BE2C (cell line): ENCODE results near the gene THSD8. TPM values are rescaled to one million over a fixed set of nuclear protein-coding genes. Genes with fewer than 3 reads are reported as not detected.

Source experiments
- DNase-seq: peaks from one replicate; pipeline ENCODE4 v3.0.0-alpha.2; 2020
- H3K27me3 ChIP-seq: fragments of 250-450 bp; sonication (Bioruptor Pico); 2 replicates; pipeline ENCODE4 v1.5.1; 2020; ENCODE audit warnings: mild to moderate bottlenecking
- H3K36me3 ChIP-seq: fragments of 250-450 bp; sonication (Bioruptor Pico); 2 replicates; pipeline ENCODE4 v1.5.1; 2020; ENCODE audit warnings: mild to moderate bottlenecking
- H3K4me1 ChIP-seq: fragments of 250-450 bp; sonication (Bioruptor Pico); 2 replicates; pipeline ENCODE4 v1.5.1; 2020
- H3K4me3 ChIP-seq: 2 replicates; pipeline ENCODE4 v1.5.1; 2011; ENCODE audit warnings: low read depth, low read length
- H3K9me3 ChIP-seq: fragments of 250-450 bp; sonication (Bioruptor Pico); 2 replicates; pipeline ENCODE4 v1.5.1; 2020
- polyA plus RNA-seq: library from polyadenylated mRNA; unstranded; fragments of >200 nt; gene quantifications from one replicate; pipeline ENCODE4 v1.2.1, GENCODE V29; 2012; ENCODE audit warnings: low read depth, missing spikeins; ENCODE audit not compliant: insufficient read length, insufficient read depth
- TF ChIP-seq, protein P1 (sequence below): IDR thresholded peaks from 2 replicates; pipeline ENCODE4 v1.5.1; 2012; ENCODE audit warnings: mild to moderate bottlenecking, low read depth, low read length

THSD8 gene
- polyA plus RNA-seq: 12.4 TPM

DNA sequence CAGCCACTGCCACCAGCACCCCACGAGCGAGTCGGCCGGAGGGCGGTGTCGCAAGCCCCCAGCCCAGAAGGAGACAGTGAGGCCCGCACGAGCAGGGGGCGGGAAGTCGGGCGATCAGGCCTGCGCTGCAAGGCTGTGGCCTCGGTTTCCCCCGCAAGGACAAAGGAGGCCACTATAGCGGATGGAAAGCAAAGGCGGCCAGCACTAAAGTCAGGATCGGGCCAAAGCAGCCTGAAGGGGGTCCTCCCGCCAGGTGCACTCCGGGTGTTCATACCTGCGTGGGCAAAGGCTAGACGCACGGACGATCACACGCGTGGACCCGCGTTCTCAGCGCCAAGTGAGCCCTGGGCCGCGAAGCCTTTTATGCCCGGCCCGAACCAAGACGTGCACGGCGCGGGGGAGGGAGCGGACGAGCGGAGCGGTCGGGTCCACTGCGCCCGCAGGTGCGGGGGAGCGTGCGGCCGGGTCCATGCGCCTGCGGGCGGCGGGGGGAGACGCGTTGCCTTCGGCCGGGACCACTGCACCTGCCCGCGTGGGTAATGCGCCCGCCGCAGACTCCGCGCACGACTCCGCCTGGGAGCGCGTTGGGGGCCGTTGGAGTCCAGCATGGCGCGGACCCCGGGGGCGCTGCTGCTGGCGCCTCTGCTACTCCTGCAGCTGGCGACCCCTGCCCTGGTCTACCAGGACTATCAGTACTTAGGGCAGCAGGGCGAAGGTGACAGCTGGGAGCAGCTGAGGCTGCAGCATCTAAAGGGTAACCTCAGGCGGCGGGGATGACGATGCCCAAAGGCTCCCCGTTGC, at the start of gene THSD8, which contains the start of gene PRDX2:
Gene THSD8, plus strand, starts transcription at position 604 of the 801 bp plus-strand sequence. Its CDS starts 3 bp downstream, at position 607.
Gene PRDX2, minus strand, starts transcription at position 335 of the 801 bp plus-strand sequence. CDS start 539 bp downstream, outside the sequence.
- peak; percentile 86 for DNase-seq
- H3K36me3 ChIP-seq: peaks cover 17% of the 10 kb centered on the region
- H3K4me1 ChIP-seq: no peaks in the 10 kb centered on the region
- H3K27me3 ChIP-seq: no peaks in the 10 kb centered on the region
- TF ChIP-seq, protein P1, sequence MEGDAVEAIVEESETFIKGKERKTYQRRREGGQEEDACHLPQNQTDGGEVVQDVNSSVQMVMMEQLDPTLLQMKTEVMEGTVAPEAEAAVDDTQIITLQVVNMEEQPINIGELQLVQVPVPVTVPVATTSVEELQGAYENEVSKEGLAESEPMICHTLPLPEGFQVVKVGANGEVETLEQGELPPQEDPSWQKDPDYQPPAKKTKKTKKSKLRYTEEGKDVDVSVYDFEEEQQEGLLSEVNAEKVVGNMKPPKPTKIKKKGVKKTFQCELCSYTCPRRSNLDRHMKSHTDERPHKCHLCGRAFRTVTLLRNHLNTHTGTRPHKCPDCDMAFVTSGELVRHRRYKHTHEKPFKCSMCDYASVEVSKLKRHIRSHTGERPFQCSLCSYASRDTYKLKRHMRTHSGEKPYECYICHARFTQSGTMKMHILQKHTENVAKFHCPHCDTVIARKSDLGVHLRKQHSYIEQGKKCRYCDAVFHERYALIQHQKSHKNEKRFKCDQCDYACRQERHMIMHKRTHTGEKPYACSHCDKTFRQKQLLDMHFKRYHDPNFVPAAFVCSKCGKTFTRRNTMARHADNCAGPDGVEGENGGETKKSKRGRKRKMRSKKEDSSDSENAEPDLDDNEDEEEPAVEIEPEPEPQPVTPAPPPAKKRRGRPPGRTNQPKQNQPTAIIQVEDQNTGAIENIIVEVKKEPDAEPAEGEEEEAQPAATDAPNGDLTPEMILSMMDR: no peak
- H3K4me3 ChIP-seq: peak within 1 kb of the TSS; percentile 96
- no peaks in the 10 kb centered on the region for H3K9me3 ChIP-seq

GRCh38 chr19:12754465-12755196, 47.2 kb upstream of the THSD8 start:
- Histone ChIP-seq H3K4me1 (no peaks in the 10 kb centered on the region), H3K36me3 (no peaks in the 10 kb centered on the region), H3K27me3 (peaks cover 55% of the 10 kb centered on the region), H3K9me3 (no peaks in the 10 kb centered on the region), H3K4me3 (no peak overlapping the region)
- TF ChIP-seq, protein P1: no peak
- no peak for DNase-seq

DNA sequence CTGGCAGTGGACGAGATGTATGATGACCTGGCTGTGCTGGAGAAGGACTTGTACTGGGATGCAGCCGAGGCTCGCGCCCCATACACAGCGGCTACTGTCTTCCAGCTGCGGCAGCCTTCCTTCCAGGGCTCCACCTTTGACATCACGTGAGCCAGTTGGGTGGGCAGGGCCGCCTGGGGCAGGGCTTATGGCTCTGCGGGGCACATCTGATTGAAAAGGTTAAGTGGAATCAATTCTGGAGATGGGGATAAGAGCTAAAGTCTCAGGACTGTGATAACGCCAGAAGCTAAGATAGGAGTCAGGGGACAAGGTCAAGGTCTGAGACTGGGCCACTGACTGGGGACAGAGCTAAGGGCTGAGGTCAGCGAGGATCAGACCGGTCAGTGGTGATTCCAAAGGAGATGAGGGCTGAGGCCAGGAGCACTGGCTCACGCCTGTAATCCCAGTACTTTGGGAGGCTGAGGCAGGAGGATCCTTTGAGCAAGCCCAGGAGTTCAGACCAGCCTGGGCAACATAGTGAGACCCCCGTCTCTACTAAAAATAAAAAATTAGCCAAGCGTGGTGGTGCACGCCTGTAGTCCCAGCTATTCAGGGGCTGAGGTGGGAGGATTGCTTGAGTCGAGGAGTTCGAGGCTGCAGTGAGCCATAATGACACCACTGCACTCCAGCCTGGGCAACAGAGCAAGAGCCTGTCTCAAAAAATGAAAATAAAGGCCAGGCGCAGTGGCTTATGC, 45.6 kb upstream of the THSD8 start:
- no peaks in the 10 kb centered on the region for H3K4me1 ChIP-seq
- no peak overlapping the region for H3K4me3 ChIP-seq
- peaks cover 38% of the 10 kb centered on the region for H3K27me3 ChIP-seq
- no peaks in the 10 kb centered on the region for H3K9me3 ChIP-seq
- TF ChIP-seq, protein P1: no peak
- DNase-seq: no peak
- no peaks in the 10 kb centered on the region for H3K36me3 ChIP-seq

- Histone ChIP-seq H3K36me3 (no peaks in the 10 kb centered on the region), H3K4me1 (no peaks in the 10 kb centered on the region), H3K9me3 (no peaks in the 10 kb centered on the region), H3K4me3 (peak overlapping the region; percentile 44), H3K27me3 (peaks cover 26% of the 10 kb centered on the region)
- TF ChIP-seq, protein P1: peak; percentile 88
- DNase-seq: peak; percentile 83
These were observed 44.2 kb upstream of the THSD8 start for GRCh38 chr19:12757544-12758274.

GRCh38 chr19:12759686-12760085, 42.2 kb upstream of the THSD8 start:
- Histone ChIP-seq H3K9me3 (no peaks in the 10 kb centered on the region), H3K27me3 (peaks cover 8% of the 10 kb centered on the region), H3K36me3 (no peaks in the 10 kb centered on the region; the same call in 1 of the 2 replicates), H3K4me3 (no peak overlapping the region), H3K4me1 (no peaks in the 10 kb centered on the region)
- DNase-seq: no peak
- TF ChIP-seq, protein P1: no peak
